HepG2 (cell line): ENCODE results near the gene RBBP8NL. TPM values are rescaled to one million over a fixed set of nuclear protein-coding genes. Genes with fewer than 3 reads are reported as not detected.

ENCODE experiments used
- ARNT ChIP-seq: fragments of 450-650 bp; IDR thresholded peaks from 2 replicates; pipeline ENCODE4 v1.6.1; 2017
- ARNTL ChIP-seq: sonication (generic); formaldehyde crosslinking; IDR thresholded peaks from 2 replicates; pipeline ENCODE4 v1.4.0; 2020; ENCODE audit warnings: mild to moderate bottlenecking, missing genetic modification reagents
- CREB3 ChIP-seq: sonication (generic); formaldehyde crosslinking; IDR thresholded peaks from 2 replicates; pipeline ENCODE4 v1.5.0; 2020; ENCODE audit warnings: missing genetic modification reagents
- GPBP1L1 ChIP-seq: sonication (generic); formaldehyde crosslinking; IDR thresholded peaks from 2 replicates; pipeline ENCODE4 v1.5.0; 2020; ENCODE audit warnings: mild to moderate bottlenecking, missing genetic modification reagents
- HHEX ChIP-seq: IDR thresholded peaks from 2 replicates; pipeline ENCODE4 v1.6.1; 2016; ENCODE audit warnings: control low read depth
- MTF2 ChIP-seq: sonication (generic); formaldehyde crosslinking; IDR thresholded peaks from 2 replicates; pipeline ENCODE4 v1.5.0; 2020; ENCODE audit warnings: missing genetic modification reagents, borderline replicate concordance
- NFKB2 ChIP-seq: sonication (generic); formaldehyde crosslinking; IDR thresholded peaks from 2 replicates; pipeline ENCODE4 v1.4.0; 2020; ENCODE audit warnings: missing genetic modification reagents, borderline replicate concordance
- NFYB ChIP-seq: sonication (generic); formaldehyde crosslinking; IDR thresholded peaks from 2 replicates; pipeline ENCODE4 v1.4.0; 2020; ENCODE audit warnings: missing genetic modification reagents
- RAD21 ChIP-seq: fragments of 450-650 bp; formaldehyde crosslinking; IDR thresholded peaks from 2 replicates; pipeline ENCODE4 v1.5.0; 2020; ENCODE audit warnings: mild to moderate bottlenecking
- RBM39 ChIP-seq: fragments of 200-400 bp; formaldehyde crosslinking; IDR thresholded peaks from one replicate; pipeline ENCODE4 v1.6.1; 2018; ENCODE audit warnings: antibody characterized with exemption, mild to moderate bottlenecking, low read depth, low read length; ENCODE audit not compliant: poor library complexity, severe bottlenecking
- RCOR2 ChIP-seq: IDR thresholded peaks from 2 replicates; pipeline ENCODE4 v1.6.1; 2016; ENCODE audit warnings: missing biosample characterization, missing genetic modification reagents
- TAF1 ChIP-seq: sonication (generic); formaldehyde crosslinking; IDR thresholded peaks from 2 replicates; pipeline ENCODE4 v1.4.0; 2020; ENCODE audit warnings: missing genetic modification reagents
- THAP9 ChIP-seq: sonication (generic); formaldehyde crosslinking; IDR thresholded peaks from 2 replicates; pipeline ENCODE4; 2020; ENCODE audit warnings: missing genetic modification reagents, mild to moderate bottlenecking, borderline replicate concordance
- ZBTB49 ChIP-seq: sonication (generic); formaldehyde crosslinking; IDR thresholded peaks from 2 replicates; pipeline ENCODE4 v1.4.0; 2020; ENCODE audit warnings: missing genetic modification reagents, borderline replicate concordance
- ZBTB7B ChIP-seq: sonication (generic); formaldehyde crosslinking; IDR thresholded peaks from 2 replicates; pipeline ENCODE4 v1.4.0; 2020; ENCODE audit warnings: missing genetic modification reagents
- ZNF280B ChIP-seq: sonication (generic); formaldehyde crosslinking; IDR thresholded peaks from 2 replicates; pipeline ENCODE4 v1.5.0; 2020; ENCODE audit warnings: missing genetic modification reagents, mild to moderate bottlenecking, borderline replicate concordance
- ZNF331 ChIP-seq: sonication (generic); formaldehyde crosslinking; IDR thresholded peaks from 2 replicates; pipeline ENCODE4 v1.4.0; 2020; ENCODE audit warnings: missing genetic modification reagents
- ZNF468 ChIP-seq: sonication (generic); formaldehyde crosslinking; IDR thresholded peaks from 2 replicates; pipeline ENCODE4 v1.8.0; 2022; ENCODE audit warnings: mild to moderate bottlenecking, moderate library complexity, missing genetic modification reagents
- ZNF543 ChIP-seq: sonication (generic); formaldehyde crosslinking; IDR thresholded peaks from 2 replicates; pipeline ENCODE4 v1.4.0; 2020; ENCODE audit warnings: mild to moderate bottlenecking, missing genetic modification reagents
- ZSCAN29 ChIP-seq: sonication (generic); formaldehyde crosslinking; conservative IDR thresholded peaks from 2 replicates; pipeline ENCODE4 v1.4.0; 2020; ENCODE audit warnings: mild to moderate bottlenecking, missing genetic modification reagents
- polyA plus RNA-seq, 8 experiments: library from polyadenylated mRNA; depleted of rRNA in 3 of 8; stranded (reverse) in 7 of 8; unstranded in 1 of 8; fragments of >200 nt; fragmentation: Illumina TruSeq in 4 of 8; extraction: Trizol in 4 of 8; gene quantifications; 2 replicates each; pipeline versions ENCODE4 v1.2.1 to v1.2.3, GENCODE V29; 2011 to 2016; ENCODE audit warnings: low read depth in 4 of 8, missing spikeins in 1 of 8, mixed read lengths in 1 of 8; ENCODE audit not compliant: insufficient read depth in 1 of 8
- total RNA-seq, 5 experiments: library from RNA; depleted of rRNA; stranded (reverse); fragments of >200 nt; fragmentation: Illumina TruSeq; extraction: Trizol; gene quantifications; 2 replicates each; pipeline ENCODE4 v1.2.3, GENCODE V29; 2016; ENCODE audit warnings: low read depth in 1 of 5

The RBBP8NL gene
- total and polyA plus RNA-seq, 2 of the 13 experiments (the other 11 are each of a cell fraction or from before 2014, with no cell fraction given): 0.69 to 0.86 TPM

GRCh38 chr20:62412194-62413024 lies 14.9 kb downstream of the RBBP8NL start (continued):
- TF ChIP-seq ZBTB49 (no peak), HHEX (CRISPR knock-in tag) (no peak), RBM39 (peak; percentile 11), GPBP1L1 (CRISPR knock-in tag) (no peak), RAD21 (no peak), ARNTL (0 out of 2 replicates have a peak, but pooled peaks have one; percentile 7), ARNT (no peak), ZBTB7B (CRISPR knock-in tag) (no peak; the same call in 1 of the 2 replicates), ZNF543 (CRISPR knock-in tag) (peak; percentile 32; the same call in 1 of the 2 replicates), TAF1 (CRISPR knock-in tag) (0 out of 2 replicates have a peak, but pooled peaks have one; percentile 38), MTF2 (CRISPR knock-in tag) (no peak), THAP9 (CRISPR knock-in tag) (peak; percentile 3; the same call in 1 of the 2 replicates), CREB3 (no peak), ZNF468 (CRISPR knock-in tag) (0 out of 2 replicates have a peak, but pooled peaks have one; percentile 80), ZSCAN29 (CRISPR knock-in tag) (0 out of 2 replicates have a peak, but pooled peaks have one; percentile 54), RCOR2 (no peak), NFYB (peak; percentile 10; the same call in 1 of the 2 replicates), NFKB2 (0 out of 2 replicates have a peak, but pooled peaks have one; percentile 20), ZNF331 (CRISPR knock-in tag) (peak; percentile 22; the same call in 1 of the 2 replicates), ZNF280B (CRISPR knock-in tag) (peak; percentile 7; the same call in 1 of the 2 replicates)
